DND-41 (cell line): Measurements from ENCODE around the gene NTM.

Experiments used
- CTCF ChIP-seq: IDR thresholded peaks from 2 replicates; pipeline ENCODE4 v1.5.1; 2012; ENCODE audit warnings: borderline replicate concordance, low read length, moderate library complexity, mild to moderate bottlenecking; ENCODE audit not compliant: poor library complexity, severe bottlenecking; ENCODE audit errors: extremely low read depth
- EZH2 ChIP-seq: IDR thresholded peaks from 3 replicates; pipeline ENCODE4 v1.6.1; 2012; ENCODE audit warnings: borderline replicate concordance, low read depth, mild to moderate bottlenecking, moderate library complexity, low read length, inconsistent platforms; ENCODE audit not compliant: severe bottlenecking

- TF ChIP-seq CTCF (no peak), EZH2 (no peak)
Observed at GRCh38 chr11:131833366-131833765, 463.0 kb downstream of the NTM start.
